HG03457 (cell line): Measurements from ENCODE around the gene SNX20.

Source experiments
- ATAC-seq: cut with Tn5 transposase; IDR thresholded peaks from one replicate; pipeline ENCODE4 v1.9.1; 2021; ENCODE audit warnings: moderate number of reproducible peaks; ENCODE audit not compliant: unreplicated experiment

The SNX20 gene, protein sequence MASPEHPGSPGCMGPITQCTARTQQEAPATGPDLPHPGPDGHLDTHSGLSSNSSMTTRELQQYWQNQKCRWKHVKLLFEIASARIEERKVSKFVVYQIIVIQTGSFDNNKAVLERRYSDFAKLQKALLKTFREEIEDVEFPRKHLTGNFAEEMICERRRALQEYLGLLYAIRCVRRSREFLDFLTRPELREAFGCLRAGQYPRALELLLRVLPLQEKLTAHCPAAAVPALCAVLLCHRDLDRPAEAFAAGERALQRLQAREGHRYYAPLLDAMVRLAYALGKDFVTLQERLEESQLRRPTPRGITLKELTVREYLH

DNA sequence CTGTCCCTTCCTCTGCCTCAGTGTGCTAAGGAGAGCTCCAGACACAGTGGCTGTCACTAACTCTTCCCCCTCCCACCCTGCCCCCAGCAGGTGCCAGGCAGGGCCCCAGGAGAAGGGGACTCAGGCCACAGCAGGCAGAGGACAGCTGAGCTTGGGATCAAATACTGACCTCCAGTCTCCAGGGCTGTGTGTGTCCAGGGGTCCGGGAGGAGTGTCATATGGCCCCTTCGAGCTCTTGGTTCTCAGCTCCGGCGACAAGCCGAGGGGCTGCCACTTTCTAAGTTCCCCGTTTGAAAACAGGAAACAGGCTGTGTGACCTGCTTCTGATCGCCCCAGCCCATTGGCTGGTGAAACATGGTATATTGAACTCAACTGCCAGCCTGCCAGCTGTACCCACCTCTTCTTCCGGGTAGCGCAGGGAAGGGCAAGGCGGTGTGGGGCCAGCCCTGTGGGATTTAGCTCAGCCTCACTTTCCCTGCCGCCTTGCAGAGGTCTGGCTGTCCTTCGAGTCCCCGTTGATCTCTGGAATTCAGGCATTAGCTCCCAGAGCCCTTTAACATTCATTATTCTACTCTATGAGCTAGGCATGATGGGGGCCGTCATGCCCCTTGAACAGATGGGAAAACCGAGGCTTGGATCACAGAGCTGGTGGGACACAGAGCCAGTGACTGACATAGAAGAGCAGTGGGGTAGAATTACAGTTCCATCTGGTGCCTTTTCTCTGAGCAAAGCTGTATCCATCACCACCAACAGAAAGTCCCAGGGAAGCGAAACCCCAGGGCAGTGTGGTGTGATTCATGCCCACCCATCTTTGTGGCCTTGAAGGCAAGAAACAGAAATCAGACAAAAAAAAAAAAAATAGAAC lies at the start of gene SNX20:
Gene SNX20, minus strand, starts transcription at position 292 of the 865 bp plus-strand sequence. CDS start 3,786 bp downstream, outside the sequence.
- no peak for ATAC-seq

DNA sequence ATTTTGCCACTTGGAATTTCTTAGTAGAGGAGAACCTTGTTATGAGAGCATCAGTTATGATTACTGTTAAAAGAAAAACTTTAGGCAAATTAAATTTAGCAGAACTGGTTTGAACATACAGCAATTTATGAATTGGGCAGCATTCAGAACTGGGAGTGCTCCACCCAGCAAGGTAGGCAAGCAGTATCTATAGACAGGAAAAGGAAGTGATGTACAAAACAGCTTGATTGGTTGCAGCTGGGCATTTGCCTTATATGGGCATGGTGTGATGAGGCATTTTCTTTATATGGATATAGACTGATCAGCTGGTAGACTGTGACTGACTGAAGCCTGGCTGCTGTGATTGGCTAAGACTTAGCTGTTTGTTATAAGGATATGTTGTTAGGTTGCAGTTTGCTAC lies 43.2 kb upstream of the SNX20 start:
- ATAC-seq = no peak

DNA sequence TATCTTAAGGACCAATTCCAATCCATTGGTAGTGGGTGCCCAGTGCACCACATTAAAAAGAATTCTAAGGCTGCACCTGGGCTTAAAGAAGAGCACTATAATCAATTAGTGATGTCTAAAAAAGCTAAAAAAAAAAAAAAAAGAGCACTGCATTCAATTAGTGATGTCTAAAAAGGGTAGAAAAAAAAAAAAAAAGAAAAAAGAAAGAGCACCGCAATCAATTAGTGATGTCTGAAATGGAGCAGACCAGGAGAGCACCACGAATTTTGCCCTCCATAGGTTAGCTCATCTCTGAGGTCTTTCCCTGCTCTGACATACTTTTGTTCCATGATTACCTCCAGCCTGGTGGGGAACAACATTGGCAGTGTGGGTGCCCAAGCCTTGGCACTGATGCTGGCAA lies 41.8 kb upstream of the SNX20 start:
- ATAC-seq = no peak

DNA sequence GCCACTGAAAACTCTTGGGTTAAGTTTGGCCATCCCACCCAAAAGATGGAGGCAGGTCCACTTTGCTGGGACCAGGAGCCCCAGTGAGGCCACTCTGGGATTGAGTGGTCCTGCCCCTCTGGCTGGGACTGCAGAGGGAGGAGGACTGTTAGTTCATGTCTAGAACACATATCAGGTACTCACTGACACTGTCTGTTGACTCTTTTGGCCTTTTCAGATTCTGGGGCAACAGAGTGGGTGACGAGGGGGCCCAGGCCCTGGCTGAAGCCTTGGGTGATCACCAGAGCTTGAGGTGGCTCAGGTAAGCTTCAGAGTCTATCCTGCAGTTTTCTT lies 41.3 kb upstream of the SNX20 start:
- no peak for ATAC-seq

DNA sequence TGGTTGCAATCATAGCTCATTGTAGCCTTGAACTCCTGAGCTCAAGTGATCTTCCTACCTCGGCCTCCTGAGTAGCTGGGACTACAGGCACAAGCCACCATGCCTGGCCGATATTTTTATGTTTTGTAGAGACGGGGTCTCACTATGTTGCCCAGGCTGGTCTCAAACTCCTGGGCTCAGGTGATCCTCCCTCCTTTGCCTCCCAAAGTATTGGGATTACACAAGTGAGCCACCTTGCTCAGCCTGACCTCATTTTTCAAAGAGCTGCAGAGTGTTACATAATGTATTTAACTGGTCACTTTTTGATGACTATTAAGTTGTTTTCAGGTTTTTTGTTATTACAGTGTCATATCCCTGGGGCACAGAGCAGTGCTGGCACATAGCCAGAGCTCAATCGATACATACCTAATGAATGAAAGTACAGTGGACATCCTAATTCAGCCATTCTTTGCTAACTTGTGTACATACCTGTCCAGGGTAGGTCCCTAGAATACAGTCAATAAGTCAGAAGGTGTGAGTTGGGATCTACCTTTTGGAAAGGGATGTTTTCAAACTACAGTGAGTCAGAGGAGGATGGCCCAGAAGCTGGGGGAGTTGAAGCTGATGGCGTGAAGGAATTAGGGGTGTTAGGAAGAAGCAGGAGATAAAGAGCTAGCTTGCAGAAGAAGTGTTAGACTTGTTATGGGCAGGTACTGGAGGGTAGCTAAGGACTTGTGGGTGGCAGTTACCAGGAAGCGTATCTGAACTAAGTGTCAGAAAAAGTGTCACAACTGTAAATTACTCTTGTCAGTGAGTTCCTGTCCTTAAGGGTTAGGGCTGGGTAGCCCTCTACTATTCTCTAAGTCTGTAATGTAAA lies 40.7 kb upstream of the SNX20 start:
- no peak for ATAC-seq

DNA sequence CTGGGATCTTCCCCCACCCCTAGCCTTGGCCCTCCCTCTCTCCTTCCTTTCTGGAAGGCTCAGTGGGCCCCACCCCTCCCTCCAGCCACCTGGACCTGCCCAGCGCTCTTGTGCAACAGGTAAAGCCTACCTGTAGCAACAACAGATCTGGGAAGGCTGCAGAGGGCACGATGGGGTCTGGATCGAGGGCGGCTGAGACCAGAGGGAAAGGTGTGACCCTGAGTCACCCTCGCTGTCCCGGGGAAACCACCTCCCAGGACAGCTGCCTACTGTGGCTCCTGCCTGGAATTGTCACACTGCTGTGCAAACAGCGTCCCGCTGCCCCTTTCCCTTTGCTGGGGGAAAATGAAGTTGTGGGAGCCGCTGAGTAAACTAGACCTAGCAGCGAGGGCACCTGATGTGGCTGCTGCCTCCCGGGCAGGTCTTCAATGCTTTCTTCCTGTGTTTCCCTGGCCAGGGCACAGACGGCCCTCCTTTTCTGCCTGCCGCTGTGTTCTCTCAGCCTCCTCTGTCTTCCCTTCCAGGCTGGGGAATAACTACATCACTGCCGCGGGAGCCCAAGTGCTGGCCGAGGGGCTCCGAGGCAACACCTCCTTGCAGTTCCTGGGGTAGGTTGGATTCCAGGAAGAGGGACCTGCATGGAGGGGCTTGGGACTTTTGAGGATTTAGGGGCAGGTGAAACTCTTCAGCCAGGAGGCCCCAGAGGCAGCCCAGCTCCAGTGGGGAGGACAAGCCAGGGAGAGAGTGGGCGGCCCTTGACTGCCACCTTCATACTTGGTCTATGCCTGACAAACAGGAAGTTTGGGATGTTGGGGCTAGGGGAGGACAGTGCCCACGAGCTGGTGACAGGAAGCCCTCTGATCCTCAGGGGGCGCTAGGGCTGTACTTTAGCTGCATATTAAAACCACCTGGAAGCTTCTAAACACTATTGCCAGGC lies 38.6 kb upstream of the SNX20 start:
- ATAC-seq = no peak

DNA sequence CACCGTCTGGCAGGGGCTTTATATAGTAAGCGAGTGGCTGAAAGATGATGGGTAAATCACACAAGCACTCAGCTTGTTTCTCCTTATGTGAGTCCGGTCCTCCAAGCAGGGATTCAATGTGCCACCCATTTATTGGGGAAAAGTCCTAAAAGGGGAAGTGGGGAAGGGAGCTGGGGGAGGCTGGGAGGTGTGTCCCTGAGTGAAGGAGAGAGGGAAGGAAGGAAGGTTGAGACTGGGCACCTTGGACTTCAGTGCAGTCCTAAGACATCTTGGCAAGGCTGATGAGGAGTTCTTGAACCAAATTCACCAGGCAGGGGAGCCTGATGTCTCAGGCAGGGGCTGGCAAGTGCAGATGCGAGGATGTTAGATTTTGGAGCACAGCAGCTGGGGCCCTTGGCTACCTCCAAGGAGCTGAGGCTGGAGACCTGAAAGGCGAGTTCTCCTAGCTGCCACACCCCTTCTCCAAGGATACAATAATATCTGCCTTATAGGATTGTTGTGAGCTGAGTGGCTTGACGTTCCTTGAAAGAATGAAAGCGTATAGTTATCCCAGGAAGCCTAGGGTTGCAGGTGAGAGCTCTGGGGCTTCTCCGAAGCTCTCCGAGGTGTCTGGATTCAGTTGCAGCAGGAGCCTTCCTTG lies 37.8 kb upstream of the SNX20 start:
- no peak for ATAC-seq

DNA sequence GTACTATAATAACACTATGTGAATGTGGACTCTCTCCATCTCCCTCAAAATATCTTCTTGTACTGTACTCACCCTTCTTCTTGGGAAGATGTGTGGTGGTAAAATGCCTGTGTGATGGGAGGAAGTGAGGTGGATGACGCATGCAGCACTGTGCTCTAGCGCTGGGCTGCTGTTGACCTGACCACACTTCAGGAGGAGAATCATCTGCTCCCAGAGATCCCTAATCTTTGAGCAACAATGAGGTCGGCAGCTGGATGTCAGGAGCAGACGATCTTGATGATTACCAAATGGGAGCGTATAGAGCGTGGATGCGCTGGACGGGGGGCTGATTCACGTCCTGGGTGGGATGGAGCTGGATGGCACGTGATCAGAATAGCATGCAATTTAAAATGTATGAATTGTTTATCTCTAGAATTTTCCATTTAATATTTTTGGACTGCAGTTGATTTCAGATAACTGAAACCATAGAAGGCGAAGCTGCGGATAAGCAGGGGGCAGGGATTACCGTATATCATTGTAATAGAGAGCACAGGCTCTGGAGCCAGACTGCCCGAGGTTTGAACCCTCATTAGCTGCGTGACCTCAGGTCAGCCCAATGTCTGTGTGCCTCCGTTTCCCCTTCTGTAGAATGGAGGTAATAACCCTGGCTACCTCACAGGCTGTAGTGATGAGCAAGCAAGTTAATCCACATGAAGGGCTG lies 37.1 kb upstream of the SNX20 start:
- ATAC-seq = no peak

DNA sequence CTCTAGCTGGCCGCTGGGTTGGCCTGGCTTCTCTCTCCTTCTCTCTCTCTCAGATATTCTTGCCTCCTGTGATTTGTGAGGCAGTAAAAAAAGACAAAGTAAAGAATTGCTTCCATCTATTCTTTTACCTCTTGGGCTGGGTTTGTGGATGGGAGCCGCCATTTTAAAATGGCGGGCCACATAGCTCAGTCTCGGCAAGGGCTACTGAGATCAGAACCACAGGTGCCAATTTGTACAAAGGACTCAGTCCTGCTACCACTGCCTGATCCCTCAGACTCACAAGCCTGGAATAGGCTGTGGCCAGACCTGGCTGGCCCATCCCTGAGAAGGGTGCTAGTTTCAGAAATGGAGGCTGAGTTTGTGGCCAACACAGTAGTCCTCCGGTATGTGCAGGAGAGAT lies 36.4 kb upstream of the SNX20 start:
- ATAC-seq = no peak

DNA sequence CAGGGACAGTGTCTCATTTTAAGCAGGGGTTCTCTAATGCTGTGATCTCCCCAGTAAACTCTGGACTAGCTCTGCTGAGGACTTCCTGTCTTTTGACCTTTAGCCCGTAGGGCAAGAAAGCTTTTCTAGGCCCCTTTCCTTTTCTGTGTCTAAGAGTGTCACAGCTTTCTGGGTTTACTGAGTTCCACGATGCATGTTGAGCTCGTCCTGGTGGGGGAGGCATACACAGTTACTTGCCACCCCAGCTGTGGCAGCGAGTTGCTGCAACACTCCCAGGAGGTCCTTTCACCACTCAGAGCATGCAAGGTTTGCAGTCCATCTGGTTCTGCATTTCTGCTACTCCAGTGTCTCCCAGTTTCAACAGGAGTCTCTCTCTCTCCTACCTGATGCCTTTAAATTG lies 36.0 kb upstream of the SNX20 start:
- ATAC-seq = no peak

DNA sequence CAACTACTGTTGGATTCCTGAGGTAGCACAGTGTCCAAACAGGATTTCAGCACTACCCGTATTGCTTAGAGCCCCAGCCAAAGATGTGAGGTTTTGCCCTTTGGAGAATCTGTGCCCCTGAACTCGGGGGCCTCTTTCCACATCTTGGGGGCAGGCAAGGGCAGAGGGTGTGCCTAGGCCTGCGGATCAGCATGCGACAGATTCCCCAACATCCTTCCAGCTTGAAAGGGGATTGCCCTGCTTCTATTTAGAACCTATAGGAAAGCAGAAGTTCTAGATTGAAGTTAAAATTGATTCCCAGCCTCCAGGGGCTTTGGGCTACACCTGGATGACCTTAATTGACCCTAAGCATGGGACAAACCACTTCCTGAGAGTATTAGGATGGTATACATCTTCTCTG lies 31.8 kb upstream of the SNX20 start:
- no peak for ATAC-seq

DNA sequence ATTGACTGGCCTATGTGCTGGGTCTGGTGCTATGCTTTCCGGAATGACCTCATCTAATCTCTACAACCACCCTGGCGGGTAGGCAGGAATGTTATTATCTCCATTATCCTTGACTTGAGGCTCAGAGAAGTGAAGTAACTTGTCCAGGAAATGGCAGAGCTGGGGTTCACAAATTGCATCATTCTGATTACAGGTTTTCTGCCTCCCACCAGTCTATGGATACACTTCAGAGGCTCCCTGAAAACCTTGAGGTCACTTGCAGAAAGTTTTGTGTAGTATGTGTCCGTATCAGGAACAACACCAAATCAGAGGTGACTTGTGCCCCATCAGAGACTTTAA lies 31.4 kb upstream of the SNX20 start:
- no peak for ATAC-seq

DNA sequence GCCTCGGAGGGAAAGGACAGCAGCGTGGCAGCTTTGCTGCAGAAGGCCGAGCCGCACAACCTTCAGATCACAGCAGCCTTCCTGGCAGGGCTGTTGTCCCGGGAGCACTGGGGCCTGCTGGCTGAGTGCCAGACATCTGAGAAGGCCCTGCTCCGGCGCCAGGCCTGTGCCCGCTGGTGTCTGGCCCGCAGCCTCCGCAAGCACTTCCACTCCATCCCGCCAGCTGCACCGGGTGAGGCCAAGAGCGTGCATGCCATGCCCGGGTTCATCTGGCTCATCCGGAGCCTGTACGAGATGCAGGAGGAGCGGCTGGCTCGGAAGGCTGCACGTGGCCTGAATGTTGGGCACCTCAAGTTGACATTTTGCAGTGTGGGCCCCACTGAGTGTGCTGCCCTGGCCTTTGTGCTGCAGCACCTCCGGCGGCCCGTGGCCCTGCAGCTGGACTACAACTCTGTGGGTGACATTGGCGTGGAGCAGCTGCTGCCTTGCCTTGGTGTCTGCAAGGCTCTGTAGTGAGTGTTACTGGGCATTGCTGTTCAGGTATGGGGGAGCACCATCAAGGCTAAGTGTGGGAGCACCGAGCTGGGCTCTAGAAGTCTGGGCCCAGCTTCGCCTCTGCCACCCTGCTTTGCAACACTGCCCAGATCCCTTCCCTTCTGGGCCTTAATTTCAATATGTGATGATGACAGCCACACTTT lies 30.9 kb upstream of the SNX20 start:
- no peak for ATAC-seq

DNA sequence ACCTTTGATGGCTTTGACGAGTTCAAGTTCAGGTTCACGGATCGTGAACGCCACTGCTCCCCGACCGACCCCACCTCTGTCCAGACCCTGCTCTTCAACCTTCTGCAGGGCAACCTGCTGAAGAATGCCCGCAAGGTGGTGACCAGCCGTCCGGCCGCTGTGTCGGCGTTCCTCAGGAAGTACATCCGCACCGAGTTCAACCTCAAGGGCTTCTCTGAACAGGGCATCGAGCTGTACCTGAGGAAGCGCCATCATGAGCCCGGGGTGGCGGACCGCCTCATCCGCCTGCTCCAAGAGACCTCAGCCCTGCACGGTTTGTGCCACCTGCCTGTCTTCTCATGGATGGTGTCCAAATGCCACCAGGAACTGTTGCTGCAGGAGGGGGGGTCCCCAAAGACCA lies 29.9 kb upstream of the SNX20 start:
- no peak for ATAC-seq

DNA sequence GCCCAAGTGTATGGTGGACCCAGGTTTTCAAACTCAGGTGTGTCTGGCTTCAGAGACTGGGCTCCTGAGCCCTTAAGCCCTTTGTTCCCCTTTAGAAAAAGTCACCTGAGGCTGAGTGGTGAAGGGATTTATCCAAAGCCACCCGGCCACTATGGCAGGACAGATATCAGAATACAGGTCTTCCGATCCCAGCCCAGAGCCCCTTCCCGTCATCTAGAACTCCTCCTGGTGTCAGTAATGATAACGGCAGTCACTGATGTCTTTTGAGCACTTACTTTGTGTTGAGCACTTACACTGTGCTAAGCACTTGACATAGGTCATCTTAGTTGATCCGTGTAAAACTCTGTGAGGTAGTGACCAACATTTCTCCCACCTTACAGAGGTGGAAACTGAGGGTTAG lies 28.9 kb upstream of the SNX20 start:
- ATAC-seq = no peak

DNA sequence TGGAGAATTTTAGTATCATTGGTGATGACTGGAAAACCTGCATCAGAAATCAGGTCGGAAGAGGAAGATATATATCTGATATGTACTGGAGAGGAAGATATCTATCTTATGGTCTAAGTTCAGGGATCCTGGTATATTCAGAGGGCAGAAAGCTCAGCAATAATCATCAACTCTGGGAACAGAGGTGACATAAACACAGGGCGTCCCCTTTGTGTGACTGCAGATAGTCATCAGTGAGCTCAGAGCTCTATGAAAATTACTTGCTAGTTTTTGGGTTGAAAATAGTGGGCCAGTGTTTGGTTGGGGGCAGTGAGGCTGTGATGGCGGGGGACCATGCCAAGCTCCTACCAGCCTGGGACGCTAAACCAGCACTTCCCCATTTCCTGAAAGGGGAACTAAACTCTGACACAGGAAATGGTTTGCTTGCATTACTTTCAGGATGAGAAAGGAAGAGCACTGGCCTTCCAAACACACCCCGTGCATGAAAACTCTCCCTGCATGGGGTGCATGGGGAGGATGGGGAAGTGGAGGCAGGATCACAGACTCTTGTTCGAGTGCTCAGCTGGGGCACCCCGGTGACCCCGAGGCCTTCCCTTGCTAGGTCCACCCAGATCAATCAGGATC lies 28.1 kb upstream of the SNX20 start:
- no peak for ATAC-seq

DNA sequence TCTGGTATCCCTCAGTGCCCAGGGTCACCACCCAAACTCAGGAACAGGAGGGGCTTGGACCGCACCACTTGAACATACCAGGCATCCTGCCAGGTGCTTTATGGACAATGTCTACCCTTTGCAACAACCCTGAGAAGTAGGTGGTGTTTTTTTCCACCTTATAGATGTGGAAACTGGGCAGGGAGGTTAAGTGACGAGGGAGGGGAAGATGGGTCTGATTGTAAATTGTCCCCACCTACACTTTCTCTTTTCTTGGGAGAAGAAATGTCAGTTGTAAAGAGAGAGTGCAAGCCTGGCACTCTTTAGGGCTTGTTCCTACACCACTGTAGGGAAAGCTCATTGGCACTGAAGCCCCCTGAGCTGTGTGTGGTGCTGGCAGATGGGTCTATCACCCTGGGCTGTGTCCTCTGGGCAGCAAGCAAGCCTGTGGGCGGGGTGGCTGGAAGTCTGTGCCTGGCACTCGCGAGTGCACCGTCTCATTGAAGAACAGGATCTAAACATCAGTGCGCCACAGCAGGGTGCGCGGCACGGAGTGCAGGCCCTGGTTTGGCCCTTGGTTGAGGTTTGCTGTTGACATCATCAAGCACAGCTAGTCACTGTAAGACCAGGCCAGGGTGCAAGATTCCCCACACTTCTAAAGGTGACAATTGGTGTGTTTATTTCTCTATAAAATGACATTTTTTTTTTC lies 27.4 kb upstream of the SNX20 start:
- ATAC-seq = no peak

DNA sequence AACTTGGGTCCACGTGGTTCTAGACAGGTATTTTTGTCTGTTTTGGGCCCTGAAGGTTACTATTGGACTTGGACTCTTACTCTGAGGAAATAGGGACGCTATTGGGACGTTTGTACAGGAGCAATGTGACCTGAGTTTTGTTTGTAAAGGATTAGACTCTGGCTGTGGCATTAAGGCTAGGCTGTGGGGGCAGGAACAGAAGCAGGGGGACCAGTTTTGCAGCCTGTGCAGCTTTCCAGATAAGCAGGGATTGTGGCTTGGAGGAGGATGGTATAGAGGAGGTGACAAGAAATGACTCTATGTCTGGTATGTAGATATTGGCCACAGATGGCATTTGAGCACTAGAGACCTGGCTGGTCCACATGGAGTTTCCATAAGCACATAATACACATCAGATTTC lies 25.1 kb upstream of the SNX20 start:
- no peak for ATAC-seq
